GM19372 (cell line): ENCODE measurements around the gene TJP2.

Source experiments
- ATAC-seq: cut with Tn5 transposase; IDR thresholded peaks from one replicate; pipeline ENCODE4 v1.9.1; 2021; ENCODE audit warnings: mild to moderate bottlenecking, low read depth, moderate library complexity; ENCODE audit not compliant: unreplicated experiment

Gene TJP2

DNA sequence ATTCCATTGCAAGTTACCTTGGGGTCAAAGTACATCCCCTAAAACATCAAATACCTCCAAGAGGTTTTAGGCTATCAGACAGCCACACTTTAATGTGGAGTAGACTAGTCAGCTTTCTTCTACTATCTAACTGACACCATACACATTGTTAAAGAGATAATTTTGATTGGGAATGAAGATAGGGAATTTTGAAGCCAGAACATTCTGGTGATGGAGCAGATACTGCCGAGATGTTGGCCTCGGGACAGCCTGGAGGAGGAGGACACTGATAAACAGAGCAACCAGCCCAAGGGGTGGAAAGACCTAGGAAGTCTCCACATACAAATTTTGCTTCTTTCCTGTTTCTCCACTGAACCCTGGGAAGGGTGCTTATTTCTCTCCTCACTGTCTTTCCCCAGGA is 14.9 kb downstream of the TJP2 start:
- no peak for ATAC-seq

DNA sequence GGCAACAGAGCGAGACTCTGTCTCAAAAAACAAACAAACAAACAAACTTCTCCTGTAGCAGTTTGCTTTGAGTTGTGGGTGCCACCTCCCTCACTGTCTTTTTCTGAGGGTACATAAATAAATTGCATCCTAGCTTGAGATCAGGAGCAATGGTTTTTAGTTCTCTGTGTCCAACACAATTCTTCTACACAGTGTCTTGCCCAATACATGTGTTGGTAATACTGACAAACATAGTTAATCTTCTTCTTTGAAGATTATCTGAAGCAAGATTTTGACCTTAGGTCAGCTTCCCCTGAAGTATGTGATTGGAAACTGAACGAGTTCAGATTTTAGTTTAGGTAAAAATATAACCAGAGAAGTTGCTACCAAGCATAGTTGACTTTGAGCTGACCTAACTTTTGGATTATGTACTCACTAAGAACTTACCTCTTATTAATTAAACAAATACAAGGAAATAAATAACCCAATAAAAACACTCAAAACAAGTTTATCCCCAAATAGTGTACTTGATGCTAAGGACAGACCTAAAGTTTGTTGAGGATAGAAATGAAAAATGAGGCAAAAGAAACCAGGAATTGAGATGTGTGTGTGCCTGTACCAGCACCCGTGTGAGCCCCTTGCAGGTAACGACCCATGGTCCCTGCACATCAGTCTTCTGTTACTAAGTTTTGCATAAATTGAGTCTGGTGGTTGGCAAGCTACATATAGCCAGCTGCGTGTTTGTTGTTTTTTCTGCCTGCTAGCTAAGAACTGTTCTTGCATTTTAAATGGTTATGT is 16.2 kb downstream of the TJP2 start:
- ATAC-seq: peak; percentile 69

DNA sequence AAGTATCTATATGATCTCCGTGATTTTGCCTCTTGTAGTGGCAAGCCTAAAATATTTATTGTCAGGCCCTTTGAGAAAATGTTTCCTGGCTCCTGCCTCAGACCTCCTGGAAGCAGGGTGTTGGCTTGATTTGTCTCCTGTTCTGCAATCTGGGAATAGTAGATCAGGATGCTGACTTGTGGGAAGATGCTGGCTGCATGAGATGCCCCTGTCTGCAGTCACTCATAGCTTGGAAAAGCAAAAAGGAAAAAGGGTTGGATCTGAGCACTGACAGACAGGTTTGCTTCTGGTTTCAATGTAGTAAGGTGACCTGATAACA is 16.7 kb downstream of the TJP2 start:
- no peak for ATAC-seq

DNA sequence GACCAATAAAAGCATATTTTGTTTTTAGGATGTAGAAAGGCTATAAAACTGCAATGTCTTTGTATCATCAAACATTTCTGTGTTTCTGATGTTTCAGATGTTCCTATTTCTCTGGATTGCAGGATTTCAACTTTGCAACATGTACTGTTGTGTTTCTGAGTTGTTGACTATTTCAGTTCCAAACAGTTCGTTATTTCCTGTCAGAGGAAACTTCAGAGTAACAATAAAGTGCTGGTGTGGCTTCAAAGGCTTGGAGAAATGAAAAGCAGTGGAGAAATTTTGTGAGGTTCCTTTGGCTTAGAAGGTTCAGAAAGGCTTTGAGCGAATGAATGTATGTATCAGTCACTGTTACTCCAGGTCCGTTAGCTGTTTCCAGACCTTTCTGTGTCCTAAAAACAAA is 17.2 kb downstream of the TJP2 start:
- no peak for ATAC-seq

DNA sequence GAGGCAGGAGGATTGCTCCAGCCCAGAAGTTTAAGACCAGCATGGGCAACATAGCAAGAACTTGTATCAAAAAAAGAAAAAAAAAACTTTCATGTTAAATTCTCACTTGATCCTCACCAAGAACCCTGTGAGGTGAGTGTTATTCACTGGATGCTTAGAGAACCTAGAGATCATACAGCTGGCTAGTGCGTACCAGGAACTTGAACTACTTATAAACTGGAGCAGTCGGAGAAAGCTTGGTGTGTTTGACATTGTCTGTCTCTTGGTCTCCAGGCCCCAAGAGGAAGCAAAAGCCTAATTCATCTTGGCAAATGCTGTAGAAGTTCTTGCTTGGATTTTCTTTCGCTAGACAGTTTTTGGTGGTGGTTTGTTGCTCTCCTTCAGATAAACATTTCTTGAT is 18.1 kb downstream of the TJP2 start:
- no peak for ATAC-seq

DNA sequence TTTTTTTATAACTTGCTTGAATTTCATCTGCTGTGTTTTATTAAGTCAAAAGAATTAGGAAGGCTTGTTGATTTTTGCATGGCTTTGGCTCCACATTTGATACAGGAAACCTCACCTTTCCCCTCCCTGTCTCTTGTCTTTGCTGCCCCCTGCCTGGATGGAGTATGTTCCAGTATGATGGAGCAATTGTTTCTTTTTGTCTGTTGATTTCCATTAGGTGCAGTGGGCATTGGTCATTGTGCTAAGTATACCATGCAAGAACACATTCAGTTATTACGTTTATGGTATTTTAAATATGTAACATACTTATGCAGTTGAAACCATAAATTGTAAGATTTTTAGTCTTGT is 19.6 kb downstream of the TJP2 start:
- ATAC-seq: no peak

DNA sequence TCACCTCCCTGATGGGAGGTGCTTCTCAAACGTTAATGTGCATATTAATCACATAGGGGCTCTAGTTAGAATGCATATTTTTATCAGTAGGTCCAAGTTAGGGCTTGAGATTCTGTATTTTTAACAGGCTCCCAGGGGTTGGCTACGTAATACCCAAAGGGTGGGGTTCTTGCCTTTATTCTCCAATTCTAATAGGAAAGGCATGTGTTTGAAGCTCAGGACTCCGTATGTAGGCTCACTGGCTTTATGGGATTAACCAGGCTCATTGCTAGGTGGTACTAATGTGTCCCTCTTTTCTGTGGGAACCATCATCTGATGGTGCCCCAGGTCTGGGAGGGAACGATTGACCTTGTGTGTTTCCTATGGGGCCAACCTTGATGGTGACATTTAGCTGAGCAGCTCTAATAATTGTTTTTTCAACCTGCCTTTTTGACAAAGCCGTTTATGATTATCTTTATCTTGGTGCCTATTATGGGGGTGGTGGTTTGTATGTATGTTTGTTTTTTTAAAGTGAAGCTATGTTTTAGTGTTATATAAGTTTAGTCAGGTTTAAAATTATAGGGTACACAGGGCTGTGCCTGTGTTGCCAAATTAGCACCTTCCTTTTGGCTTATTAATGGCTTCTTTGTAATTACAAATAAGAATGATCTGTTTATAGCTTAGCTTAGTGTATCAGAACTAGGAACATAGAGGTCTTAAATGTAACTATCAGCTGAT is 20.8 kb downstream of the TJP2 start:
- no peak for ATAC-seq

DNA sequence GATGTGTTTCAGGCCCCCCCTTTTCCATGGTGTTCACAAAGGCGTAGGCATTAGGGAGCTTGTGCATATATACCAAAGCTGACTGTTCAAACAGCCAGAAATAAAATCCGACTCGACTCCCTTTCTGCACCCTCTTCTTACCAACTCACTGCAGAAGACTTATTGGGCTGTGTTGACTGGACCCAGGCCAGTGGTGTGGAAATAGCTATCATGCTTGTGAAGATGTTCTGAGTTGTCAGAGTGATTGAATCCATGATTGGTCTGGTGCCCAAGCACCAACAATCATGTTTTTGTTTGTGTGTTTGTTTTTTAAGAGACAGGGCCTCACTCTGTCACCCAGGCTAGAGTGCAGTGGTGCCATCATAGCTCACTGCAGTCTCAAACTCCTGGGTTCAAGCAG is 21.6 kb downstream of the TJP2 start:
- ATAC-seq: no peak

DNA sequence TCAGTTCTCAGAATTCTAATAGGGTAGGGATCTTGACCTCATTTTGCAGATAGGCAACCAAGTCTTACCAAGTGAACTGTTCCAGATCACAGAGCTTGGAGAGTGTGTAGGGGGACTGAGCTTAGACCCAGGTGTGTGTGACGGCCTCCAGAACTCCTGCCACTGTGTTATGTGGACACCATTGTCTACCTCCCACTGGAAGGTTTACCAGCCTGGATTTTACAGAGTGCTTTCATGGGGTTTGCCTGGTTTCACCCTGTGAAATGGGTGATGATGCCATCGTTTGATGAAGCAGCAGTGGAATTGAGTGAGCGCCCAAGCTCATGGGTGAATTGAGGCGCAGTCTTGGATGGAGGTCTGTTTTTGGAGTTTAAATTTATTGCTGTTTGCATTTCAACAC is 23.6 kb downstream of the TJP2 start:
- no peak for ATAC-seq

DNA sequence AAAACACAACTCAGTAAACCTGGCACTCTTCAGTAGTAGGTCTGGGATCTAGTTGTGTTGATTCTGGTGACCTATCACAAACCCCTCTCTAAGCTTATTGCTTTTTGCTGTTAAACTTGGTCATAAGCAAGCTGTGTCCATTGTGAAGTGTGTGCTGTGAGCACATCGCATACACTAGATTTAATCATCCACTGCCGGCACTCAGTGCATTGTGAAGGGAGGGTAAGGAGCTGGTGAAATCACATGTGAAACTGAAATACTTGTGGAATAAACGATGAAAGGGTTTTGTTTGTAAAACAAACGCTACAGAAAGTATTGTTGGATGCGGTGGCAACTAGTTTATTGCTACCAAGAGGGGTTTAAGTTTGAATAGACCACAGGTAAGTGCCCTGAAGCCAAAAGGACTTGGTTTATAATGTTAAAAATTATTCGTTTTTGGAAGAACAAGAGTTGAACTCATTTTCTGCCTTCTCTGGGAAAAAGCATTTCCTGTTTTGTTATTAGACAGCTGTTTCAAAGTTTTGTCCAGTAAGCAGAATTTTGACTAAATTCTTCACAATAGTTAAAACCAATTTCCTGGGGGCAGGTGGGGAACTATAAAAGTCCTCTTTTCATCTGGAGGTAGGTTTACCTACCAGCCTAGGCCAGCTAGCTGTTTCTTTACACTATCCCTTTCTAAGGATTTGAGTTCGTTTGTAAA is 24.6 kb downstream of the TJP2 start:
- ATAC-seq: no peak

DNA sequence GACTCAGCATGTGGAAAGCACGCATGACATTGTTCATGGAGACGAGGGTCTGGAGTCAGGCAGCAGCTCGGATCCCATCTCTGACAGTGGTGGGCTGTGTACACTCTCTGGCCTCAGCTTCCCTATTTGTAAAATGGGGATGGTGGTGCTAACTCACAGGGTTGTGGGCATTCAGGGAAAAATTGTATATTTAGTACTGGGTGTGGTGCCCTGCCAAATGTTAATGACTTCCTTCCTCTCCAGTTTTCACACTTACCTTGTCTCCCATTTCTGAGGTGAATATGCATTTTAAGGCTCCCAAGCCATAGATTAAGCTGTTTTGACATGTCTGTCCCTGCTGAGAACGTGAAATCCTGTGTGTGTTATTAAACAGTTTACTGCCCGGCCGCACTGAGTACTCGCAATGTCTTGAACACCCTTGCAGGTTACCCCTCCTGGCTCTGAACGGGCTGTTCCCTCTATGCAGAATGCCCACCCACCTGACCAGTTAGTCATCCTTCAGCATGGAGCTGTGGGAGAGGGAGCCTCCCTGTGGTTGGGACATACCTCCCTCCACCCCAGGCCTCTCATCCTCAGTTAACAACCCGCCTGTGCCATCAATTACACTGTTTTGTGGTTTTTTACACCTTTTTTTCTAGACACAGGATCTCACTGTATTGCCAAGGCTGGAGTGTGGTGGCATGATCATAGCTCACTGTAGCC is 25.8 kb downstream of the TJP2 start:
- no peak for ATAC-seq

DNA sequence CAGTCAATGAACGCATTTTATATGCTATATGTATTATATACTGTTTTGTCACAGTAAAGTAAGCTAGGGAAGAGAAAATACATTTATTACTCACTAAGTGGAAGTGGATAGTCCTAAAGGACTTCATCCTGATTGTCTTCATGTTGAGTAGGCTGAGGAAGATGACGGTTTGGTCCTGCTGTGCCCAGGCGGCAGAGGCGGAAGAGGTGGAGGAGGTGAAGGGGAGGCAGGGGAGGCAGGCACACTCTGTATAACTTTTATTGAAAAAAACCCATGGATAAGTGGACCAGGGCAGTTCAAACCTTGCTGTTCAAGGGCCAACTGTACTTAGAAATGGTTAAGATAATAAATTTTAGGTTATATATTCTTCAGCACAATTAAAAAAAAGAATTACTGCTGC is 28.5 kb downstream of the TJP2 start:
- no peak for ATAC-seq

DNA sequence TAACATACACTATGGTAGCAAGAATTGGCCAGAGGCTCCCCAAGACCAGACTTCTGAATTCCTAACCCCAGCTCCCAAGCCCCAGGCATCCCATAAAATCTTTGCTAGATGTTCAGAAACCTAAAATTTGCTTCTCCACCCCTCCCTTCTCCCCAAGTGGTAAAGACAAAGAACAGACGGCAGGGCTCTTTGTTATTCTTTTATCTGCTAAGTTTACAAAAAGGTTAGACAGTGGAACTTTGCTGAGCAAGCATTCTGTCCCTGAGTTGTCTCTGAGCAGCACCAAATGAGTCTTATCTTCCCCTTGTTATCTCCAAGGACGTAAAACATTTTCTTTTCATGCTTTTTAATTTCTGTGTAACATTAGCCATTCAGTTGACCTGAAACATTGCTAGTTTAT is 30.2 kb downstream of the TJP2 start:
- ATAC-seq: no peak

DNA sequence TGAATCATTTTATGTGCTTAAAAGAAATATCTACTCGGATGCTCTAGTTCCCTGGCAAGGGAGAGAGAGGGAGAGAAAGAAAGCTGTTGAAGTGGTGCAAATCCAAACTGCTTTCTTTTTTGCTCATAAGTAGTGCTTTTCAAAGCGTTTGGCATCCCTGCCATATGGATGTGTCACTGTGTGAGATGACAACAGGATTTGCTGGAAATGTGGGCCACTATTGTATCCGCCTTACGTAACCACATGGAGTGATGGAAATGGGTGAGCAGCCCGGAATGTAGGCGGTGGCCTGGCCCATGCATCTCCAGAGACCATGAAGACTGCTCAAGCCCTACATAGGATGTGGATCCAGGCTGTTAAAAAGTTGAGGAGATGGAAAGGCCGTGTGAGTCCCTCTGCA is 30.8 kb downstream of the TJP2 start:
- ATAC-seq: no peak

DNA sequence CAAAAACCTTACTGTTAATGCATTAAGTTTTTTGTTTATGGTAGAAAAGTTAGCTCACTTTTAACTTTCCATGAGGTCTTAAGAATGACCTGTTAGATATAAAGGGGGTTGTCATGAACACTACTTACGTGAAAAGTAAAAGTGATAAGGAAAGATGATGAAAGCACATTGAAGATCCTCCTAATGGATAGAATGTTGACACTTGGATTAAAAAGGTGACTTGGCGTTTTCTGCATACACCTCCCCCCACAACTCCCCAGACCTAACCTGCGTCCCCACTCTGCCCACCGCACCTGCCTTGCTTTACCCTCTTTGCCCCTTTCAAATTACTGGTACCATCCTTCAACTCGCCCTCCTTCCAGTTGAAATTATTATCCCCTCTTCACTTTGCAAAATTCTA is 32.0 kb downstream of the TJP2 start:
- no peak for ATAC-seq

DNA sequence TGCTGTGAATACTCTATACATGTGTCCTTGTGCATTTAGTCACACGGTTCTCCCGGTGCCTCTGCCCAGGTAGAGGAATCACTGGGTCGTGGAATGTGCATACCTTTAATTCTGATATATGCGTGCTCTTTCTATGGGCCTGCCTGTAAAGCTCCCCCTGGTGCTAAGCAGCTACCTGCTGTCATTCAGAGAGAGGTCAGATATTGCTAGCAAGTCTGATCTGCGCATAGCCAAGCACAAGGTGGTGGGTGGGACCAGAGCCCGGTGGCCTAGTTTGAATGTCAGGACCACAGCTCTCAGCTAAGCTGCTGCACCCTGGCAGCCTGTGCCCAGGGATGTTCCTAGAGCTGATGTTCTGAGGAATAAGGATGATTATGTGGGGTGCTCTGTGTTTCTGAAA is 33.4 kb downstream of the TJP2 start:
- no peak for ATAC-seq

DNA sequence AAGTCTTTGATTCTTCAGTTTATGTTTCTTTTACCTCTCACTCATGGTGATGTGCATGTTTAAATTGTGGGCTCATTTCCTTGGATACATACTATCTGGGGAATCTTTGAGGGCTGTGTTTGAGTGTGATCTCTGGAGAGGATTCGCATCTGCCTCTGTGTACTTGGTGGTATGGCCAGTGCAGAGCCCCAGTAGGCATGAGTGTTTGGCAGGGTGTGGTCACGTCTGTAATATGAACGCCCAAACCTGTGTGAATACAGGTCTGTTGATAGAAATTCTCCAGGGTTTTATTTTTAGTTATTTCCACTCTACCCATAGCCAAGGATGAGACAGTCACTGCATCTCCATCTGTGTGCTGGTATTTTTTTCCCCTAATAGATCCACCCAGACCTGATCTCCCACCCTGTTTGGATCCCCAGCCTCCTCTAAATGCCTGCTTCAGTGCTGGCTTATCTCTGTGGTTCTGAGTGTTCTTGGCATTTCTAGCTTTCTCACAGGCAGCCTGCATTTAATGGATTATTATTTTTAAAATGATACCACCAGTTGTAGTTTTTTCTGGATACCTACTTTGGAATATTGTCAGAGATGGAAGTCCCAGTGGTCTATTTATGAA is 37.5 kb downstream of the TJP2 start:
- no peak for ATAC-seq

DNA sequence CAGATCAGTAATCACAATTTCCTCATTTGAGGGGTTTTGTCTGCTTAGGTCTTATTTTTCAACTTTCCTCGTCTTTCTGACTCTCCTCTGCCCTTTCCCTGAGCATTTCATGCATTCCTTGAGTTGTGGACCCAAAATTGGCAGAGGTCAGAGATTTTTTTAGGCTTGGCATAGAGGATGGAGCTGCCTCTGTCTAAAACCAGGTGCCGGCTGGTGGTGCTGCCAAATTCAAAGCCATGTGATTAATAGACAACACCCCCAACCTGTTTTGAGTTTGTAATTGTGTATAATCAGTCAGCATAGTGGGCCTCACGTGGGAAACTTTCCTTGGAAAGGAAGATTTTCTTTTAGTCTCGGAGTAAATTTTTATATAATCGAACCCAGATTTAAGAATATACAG is 39.6 kb downstream of the TJP2 start:
- ATAC-seq: no peak

DNA sequence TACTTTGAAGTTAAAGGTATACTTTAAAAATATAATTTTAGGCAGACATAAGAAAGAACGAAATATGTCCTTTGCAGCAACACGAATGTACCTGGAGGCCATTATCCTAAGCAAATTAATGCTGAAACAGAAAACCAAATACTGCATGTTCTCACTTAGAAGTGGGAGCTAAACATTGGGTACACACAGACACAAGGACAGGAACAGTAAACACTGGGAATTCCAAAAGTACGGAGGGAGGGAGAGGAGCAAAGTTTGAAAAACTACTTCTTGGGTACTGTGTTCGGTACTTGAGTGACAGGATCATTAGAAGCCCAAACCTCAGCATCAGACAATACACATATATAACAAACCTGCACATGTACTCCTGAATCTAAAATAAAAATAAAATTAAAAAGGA is 40.9 kb downstream of the TJP2 start:
- no peak for ATAC-seq

DNA sequence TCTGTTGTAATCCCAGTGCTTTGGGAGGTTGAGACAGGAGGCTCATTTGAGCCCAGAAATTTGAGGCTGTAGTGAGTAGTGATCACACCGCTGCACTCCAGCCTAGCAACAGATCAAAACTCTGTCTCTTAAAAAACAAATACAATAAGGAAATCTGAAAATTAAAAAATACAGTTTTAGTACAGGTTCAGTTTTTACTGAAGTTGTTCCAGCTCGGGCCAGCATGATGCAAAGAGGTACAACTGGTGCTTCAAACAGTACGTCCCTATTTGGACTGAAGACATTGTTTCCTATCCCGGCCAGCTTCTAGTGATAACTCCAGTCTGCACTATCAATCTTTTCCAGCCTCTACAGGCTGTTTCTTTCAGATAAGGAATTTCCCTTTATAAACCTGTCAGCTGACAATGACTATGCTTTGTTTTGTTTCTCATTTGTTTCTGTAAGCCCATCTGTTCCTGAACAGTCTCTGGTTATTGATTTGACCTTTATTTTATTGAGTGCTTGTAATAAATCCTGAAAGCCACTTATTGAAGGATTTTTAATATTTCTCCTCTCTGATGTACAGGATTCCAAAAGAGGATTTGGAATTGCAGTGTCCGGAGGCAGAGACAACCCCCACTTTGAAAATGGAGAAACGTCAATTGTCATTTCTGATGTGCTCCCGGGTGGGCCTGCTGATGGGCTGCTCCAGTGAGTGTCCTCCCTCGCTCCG is 41.9 kb downstream of the TJP2 start:
- ATAC-seq: no peak
